ENCODE results near the gene TMEM119.
"Not testable (repeated sequence)": the region's sequence is repeated elsewhere in the genome, so short reads cannot be mapped to it uniquely, and the experiment has no call there.

Gene TMEM119

DNA sequence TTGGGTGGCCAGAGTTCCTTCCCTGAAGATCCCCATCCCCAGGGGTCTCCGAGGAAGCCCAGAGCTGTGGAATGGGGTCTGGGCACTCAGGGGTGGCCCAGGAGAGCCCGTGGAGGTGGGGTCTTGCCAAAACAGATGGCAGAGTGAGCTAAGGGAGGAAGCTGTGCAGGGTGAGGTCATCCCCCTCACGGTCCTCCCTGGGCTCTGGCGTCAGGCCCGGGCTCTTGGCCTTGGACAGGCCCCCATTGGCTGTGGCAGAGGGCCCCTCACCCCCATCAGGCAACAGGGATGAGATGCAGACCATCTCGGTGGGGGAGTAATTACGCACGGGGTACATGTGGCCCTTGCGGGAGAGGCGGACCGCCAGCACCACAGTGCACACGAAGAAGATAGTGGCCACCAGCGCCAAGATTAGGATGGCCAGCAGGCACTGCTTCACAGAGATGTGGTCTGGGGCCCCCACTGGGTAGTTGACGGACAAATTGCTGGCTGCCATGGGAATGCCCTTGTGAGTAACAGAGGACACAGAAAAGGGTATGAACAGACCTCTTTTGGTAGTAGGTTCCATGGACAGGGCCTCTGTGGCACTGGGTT lies 25.1 kb upstream of the TMEM119 start:
- H3K27me3 Mint-ChIP-seq = no peaks in the 10 kb centered on the region
- H3K9me3 Mint-ChIP-seq = peaks cover 0 to 7% of the 10 kb centered on the region in 2 donors
- H3K27ac Mint-ChIP-seq = peak overlapping the region; percentile 19 to 93
- H3K4me3 Mint-ChIP-seq = no peak overlapping the region
- DNase-seq = no peak
- peaks cover 73% of the 10 kb centered on the region for H3K4me1 Mint-ChIP-seq
- ATAC-seq = peak; percentile 26

DNA sequence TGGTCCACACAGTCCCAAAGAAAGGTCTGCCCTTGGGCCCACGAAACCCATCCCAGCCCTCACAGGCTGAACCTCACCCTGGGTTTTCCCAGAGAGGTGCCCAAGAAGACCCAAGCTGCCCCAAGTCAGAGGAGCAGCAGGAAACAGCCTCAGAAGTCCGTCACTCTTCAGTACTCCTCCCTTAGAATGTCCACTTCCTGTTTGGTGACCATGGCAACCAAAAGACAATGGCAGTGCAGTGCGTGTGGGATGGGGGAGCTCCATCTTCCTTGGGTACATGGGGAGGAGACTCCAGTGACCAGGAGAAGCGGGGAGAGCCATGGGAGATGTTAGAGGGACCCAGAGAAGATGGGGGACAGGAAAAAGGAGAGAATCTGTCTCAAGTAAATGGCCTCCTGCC lies 24.5 kb upstream of the TMEM119 start:
- Mint-ChIP-seq H3K27me3 (no peaks in the 10 kb centered on the region), H3K4me1 (peaks cover 74% of the 10 kb centered on the region), H3K4me3 (peak overlapping the region; percentile 27 to 33), H3K9me3 (peaks cover 0 to 7% of the 10 kb centered on the region in 2 donors), H3K27ac (peak overlapping the region; percentile 93 to 98)
- peak; percentile 31 for ATAC-seq
- DNase-seq = peak in 1 of 2 donors; percentile 29

DNA sequence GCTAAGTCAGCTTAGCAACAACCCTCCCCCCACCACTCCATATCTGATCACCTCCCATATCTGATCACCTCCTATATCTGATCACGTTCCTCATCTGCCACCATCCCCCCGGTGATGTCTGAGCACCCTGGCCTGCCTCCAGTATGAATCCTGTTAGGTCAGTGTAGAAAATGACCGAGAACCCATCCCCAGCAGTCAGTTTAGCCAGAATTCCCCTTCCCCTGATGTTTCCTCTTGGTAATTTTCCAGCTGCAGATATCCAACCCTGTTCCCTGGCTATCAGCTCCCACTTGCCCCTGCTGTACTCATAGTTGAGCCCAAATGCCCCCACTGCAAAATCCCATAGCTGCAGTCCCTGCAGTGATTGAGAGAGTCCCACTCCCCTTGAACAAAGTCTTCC lies 23.3 kb upstream of the TMEM119 start:
- peaks cover 5 to 14% of the 10 kb centered on the region in 2 donors for H3K9me3 Mint-ChIP-seq
- H3K27ac Mint-ChIP-seq = peak overlapping the region in 1 of 2 donors; percentile 21
- no peak for DNase-seq
- no peaks in the 10 kb centered on the region for H3K27me3 Mint-ChIP-seq
- no peak for ATAC-seq
- H3K4me3 Mint-ChIP-seq = no peak overlapping the region
- peaks cover 82% of the 10 kb centered on the region for H3K4me1 Mint-ChIP-seq

DNA sequence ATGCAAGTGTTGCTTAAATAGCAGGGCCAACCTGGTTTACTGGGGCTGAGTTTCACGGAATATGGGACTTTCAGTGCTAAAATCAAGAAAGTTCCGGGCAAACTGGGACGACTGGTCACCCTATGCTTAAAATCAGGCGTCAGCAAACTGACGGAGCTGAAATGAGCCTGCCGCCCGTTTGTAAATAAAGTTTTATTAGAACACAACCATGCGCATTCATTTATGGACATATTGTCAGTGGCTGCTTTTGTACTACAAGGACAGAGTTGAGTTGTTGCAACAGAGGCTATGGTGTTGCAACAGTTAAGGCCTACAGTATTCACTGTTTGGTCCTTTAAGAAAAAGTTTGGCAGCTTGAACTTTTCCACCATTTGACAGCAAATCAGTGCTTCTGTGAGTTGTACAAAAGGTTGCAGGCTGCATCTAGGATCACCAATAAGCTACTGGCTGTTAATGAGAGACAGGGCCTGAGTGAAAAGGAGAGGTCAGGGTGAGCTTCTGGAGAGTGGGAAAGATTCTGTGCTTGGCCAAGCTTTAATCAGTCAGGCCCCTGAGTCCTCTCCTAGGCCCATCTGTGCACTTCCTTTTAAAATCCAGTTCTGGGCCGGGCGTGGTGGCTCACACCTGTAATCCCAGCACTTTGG lies 22.5 kb upstream of the TMEM119 start:
- Mint-ChIP-seq H3K9me3 (peaks cover 6 to 17% of the 10 kb centered on the region in 2 donors), H3K4me1 (peaks cover 79% of the 10 kb centered on the region), H3K4me3 (no peak overlapping the region), H3K27ac (no peak overlapping the region), H3K27me3 (no peaks in the 10 kb centered on the region)
- DNase-seq (no peak), ATAC-seq (no peak)

- ATAC-seq (no peak), DNase-seq (no peak)
- Mint-ChIP-seq H3K9me3 (peaks cover 6 to 17% of the 10 kb centered on the region in 2 donors), H3K4me3 (no peak overlapping the region), H3K27me3 (no peaks in the 10 kb centered on the region), H3K4me1 (peaks cover 75% of the 10 kb centered on the region), H3K27ac (peak overlapping the region in 1 of 2 donors; percentile 11)
Measured at GRCh38 chr12:108619369-108620160, 21.7 kb upstream of the TMEM119 start.

DNA sequence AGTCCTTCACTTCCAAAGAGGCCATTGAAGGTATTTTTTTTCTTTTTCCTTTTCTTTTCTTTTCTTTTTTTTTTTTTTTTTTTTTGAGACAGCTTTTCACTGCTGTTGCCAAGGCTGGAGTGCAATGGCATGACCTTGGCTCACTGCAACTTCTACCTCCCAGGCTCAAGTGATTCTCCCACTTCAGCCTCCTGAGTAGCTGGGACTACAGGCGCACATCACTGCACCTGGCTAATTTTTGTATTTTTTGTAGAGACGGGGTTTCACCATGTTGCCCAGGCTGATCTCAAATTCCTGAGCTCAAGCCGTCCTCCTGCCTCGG lies 21.0 kb upstream of the TMEM119 start:
- ATAC-seq, H3K4me3 Mint-ChIP-seq, DNase-seq, H3K27me3 Mint-ChIP-seq: not testable (repeated sequence)
- Mint-ChIP-seq H3K27ac (peak overlapping the region; percentile 75 to 92), H3K9me3 (peaks cover 6 to 17% of the 10 kb centered on the region in 2 donors), H3K4me1 (peaks cover 79% of the 10 kb centered on the region)

DNA sequence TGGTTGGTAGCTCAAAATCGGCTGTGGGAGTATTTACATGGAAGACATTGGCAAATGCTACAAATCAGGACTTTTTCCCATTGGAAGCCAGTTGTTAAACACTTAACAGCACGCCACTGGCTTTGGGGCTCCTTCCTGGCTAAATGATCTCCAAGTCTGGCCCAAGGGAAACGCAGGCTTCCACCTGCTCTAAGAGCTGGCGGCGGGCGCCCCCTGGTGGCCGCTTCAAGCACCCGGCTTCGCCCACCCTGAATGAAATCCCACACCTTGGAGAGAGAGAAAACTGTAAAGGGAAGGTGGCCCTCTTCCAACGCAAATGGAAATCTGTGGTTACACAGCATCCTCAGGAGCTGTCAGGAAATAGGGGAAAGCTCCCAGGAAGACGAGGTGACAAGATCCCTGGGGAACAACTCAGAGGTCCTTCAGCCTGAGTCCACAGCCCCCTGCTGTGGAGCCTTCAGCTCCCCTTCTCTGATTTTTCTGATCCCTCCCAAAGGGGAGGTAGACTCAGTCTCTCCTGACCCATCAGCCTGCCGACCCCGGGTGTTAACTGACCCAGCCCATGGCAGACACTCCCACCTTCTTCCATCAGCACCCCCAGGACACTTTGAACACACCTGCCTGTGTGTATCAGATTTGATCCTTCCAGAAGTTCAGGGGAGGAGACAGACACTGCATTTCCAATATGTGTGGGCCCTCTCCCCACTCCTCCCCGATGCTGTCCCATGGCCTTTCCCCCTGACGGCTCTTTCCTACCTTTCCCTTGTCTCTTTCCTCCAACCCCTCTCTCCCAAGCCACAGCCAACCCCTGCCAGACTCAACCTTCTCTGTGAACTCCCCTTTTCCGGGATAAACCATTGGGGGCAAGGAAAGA lies 20.4 kb upstream of the TMEM119 start:
- Mint-ChIP-seq H3K9me3 (peaks cover 6 to 11% of the 10 kb centered on the region in 2 donors), H3K4me1 (peaks cover 79% of the 10 kb centered on the region), H3K27ac (peak overlapping the region; percentile 22 to 75), H3K27me3 (no peaks in the 10 kb centered on the region), H3K4me3 (no peak overlapping the region)
- peak; percentile 79 to 81 for DNase-seq
- no peak for ATAC-seq

- Mint-ChIP-seq H3K27me3 (no peaks in the 10 kb centered on the region), H3K4me1 (peaks cover 78% of the 10 kb centered on the region), H3K4me3 (peak overlapping the region; percentile 50 to 61), H3K27ac (peak overlapping the region; percentile 69 to 85), H3K9me3 (peaks cover 6 to 10% of the 10 kb centered on the region in 2 donors)
- ATAC-seq = peak; percentile 96
- DNase-seq = peak; percentile 91 to 96
Measured at GRCh38 chr12:108616941-108617858, 19.3 kb upstream of the TMEM119 start.

DNA sequence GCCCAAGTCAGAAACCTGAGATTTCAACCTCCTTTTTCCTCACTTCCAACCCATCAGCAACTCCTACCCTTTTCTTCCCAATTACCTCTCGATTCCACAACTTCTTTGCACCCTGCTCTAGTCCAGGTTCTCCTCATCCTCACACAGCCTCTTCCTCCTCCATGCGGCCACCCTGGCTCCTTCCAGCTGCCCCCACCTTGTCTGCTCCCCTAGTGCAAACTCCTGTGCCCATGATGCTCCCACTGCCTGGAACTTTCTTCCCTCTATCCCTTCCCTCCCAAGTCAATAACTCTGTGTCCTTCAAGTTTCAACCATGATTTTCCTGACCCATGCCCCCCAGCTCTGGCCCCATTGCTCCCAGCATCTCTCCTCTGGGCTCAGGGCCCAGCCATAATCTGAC lies 18.5 kb upstream of the TMEM119 start:
- ATAC-seq = no peak
- DNase-seq = no peak
- peaks cover 6 to 10% of the 10 kb centered on the region in 2 donors for H3K9me3 Mint-ChIP-seq
- H3K27ac Mint-ChIP-seq = peak overlapping the region; percentile 69 to 85
- H3K27me3 Mint-ChIP-seq = no peaks in the 10 kb centered on the region
- peak overlapping the region in 1 of 2 donors; percentile 50 for H3K4me3 Mint-ChIP-seq
- peaks cover 80% of the 10 kb centered on the region for H3K4me1 Mint-ChIP-seq

DNA sequence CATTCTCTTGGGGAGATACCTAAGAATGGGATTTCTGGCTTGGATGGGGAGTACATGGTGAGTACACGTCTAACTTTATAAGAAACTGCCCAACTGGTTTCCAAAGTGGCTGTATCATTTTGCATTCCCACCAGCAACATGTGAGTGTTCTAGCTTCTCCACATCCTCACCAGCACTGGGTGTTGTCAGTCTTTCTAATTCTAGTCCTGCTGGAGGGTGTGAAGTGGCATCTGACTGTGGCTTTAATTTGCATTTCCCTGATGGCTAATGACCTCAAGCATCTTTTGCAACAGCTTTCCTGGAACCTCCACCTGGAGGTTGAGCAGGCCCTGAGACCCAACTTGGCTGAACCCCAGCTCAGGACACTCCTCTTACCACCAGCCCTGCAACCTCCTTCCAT lies 18.0 kb upstream of the TMEM119 start:
- peaks cover 6 to 10% of the 10 kb centered on the region in 2 donors for H3K9me3 Mint-ChIP-seq
- ATAC-seq = no peak
- peaks cover 76% of the 10 kb centered on the region for H3K4me1 Mint-ChIP-seq
- no peak overlapping the region for H3K4me3 Mint-ChIP-seq
- no peak for DNase-seq
- peak overlapping the region in 1 of 2 donors; percentile 85 for H3K27ac Mint-ChIP-seq
- H3K27me3 Mint-ChIP-seq = no peaks in the 10 kb centered on the region

GRCh38 chr12:108614639-108615038 lies 16.8 kb upstream of the TMEM119 start:
- peaks cover 6 to 10% of the 10 kb centered on the region in 2 donors for H3K9me3 Mint-ChIP-seq
- ATAC-seq (no peak), DNase-seq (no peak)
- H3K4me1 Mint-ChIP-seq = peaks cover 70% of the 10 kb centered on the region
- peak overlapping the region in 1 of 2 donors; percentile 62 for H3K27ac Mint-ChIP-seq
- H3K4me3 Mint-ChIP-seq = no peak overlapping the region
- no peaks in the 10 kb centered on the region for H3K27me3 Mint-ChIP-seq

DNA sequence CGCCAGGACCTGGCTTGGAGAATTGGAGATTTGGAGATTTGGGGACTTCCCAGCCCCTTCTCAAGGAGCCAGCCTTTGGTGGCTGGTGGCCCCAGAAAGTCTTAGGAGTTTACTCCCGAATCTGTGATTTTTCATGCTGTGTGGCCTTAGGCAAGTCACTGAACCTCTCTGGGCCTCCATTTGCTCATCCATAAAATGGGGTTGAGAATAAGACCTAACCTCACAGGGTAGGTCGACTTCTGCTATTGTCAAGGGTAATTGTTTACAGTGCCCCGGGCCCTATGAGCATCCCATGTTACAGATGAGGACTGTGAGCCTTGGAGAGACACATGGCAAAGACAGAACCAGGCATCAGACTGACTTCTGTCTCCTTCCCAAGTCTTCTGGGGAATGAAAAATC lies 16.2 kb upstream of the TMEM119 start:
- H3K27me3 Mint-ChIP-seq = no peaks in the 10 kb centered on the region
- peak overlapping the region in 1 of 2 donors; percentile 62 for H3K27ac Mint-ChIP-seq
- H3K4me1 Mint-ChIP-seq = peaks cover 64% of the 10 kb centered on the region
- no peak overlapping the region for H3K4me3 Mint-ChIP-seq
- DNase-seq = no peak
- ATAC-seq = no peak
- peaks cover 6 to 10% of the 10 kb centered on the region in 2 donors for H3K9me3 Mint-ChIP-seq

- ATAC-seq = no peak
- H3K4me3 Mint-ChIP-seq = no peak overlapping the region
- H3K4me1 Mint-ChIP-seq = peaks cover 59% of the 10 kb centered on the region
- peaks cover 6 to 10% of the 10 kb centered on the region in 2 donors for H3K9me3 Mint-ChIP-seq
- H3K27me3 Mint-ChIP-seq = no peaks in the 10 kb centered on the region
- no peak for DNase-seq
- no peak overlapping the region for H3K27ac Mint-ChIP-seq
Measured at GRCh38 chr12:108613548-108613947, 15.7 kb upstream of the TMEM119 start.

GRCh38 chr12:108612788-108613282 lies 15.0 kb upstream of the TMEM119 start:
- H3K27me3 Mint-ChIP-seq = no peaks in the 10 kb centered on the region
- no peak for ATAC-seq
- no peak overlapping the region for H3K4me3 Mint-ChIP-seq
- no peak for DNase-seq
- peaks cover 52% of the 10 kb centered on the region for H3K4me1 Mint-ChIP-seq
- H3K27ac Mint-ChIP-seq = peak overlapping the region in 1 of 2 donors; percentile 27
- H3K9me3 Mint-ChIP-seq = peaks cover 6 to 10% of the 10 kb centered on the region in 2 donors
